ENCODE data around the gene SPACA7.

DNA sequence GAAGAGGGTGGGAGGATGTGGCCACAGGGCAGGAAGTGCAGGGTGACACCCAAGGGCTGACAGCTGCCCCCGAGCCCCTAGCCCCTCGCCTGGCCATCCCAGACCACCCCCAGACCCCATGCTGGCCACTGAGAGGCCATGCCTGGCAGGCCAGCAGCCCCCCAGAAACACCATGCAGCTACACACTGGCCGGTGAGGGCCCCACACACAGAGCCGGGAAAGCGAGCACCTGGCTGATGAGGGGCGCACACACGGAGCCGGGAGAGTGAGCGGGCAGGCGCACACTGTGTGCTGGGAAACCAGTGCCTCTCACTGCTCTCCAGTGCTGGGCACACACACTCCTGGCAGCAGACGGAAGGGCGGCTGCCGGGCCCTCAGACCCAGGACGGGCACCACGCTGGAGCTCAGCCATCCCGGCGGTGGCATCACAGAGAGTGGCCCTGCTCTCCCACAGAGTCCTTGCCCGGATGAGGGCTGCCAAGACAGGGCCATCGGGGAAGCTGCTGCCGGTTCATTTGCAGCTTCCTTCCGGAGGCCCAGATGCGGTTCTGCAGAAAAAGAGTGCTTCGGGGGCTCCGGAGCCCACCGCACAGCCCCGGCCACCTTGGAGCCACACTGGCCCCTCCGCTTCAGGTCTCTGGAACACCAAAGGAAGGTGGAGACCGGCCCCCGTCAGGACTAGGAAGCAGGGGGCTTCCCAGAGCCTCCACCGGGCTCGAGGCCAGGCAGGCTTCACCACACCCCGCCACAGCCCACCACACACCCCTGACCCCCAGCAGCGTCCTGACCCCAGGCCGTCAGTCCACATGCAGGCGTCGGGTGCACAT lies 76.4 kb downstream of the SPACA7 start:
- TF ChIP-seq, protein P1, sequence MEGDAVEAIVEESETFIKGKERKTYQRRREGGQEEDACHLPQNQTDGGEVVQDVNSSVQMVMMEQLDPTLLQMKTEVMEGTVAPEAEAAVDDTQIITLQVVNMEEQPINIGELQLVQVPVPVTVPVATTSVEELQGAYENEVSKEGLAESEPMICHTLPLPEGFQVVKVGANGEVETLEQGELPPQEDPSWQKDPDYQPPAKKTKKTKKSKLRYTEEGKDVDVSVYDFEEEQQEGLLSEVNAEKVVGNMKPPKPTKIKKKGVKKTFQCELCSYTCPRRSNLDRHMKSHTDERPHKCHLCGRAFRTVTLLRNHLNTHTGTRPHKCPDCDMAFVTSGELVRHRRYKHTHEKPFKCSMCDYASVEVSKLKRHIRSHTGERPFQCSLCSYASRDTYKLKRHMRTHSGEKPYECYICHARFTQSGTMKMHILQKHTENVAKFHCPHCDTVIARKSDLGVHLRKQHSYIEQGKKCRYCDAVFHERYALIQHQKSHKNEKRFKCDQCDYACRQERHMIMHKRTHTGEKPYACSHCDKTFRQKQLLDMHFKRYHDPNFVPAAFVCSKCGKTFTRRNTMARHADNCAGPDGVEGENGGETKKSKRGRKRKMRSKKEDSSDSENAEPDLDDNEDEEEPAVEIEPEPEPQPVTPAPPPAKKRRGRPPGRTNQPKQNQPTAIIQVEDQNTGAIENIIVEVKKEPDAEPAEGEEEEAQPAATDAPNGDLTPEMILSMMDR (IDR thresholded peaks at IDR 0.05; ENCODE audit: insufficient read depth, low read length), result no peak
- TF ChIP-seq, protein P2, sequence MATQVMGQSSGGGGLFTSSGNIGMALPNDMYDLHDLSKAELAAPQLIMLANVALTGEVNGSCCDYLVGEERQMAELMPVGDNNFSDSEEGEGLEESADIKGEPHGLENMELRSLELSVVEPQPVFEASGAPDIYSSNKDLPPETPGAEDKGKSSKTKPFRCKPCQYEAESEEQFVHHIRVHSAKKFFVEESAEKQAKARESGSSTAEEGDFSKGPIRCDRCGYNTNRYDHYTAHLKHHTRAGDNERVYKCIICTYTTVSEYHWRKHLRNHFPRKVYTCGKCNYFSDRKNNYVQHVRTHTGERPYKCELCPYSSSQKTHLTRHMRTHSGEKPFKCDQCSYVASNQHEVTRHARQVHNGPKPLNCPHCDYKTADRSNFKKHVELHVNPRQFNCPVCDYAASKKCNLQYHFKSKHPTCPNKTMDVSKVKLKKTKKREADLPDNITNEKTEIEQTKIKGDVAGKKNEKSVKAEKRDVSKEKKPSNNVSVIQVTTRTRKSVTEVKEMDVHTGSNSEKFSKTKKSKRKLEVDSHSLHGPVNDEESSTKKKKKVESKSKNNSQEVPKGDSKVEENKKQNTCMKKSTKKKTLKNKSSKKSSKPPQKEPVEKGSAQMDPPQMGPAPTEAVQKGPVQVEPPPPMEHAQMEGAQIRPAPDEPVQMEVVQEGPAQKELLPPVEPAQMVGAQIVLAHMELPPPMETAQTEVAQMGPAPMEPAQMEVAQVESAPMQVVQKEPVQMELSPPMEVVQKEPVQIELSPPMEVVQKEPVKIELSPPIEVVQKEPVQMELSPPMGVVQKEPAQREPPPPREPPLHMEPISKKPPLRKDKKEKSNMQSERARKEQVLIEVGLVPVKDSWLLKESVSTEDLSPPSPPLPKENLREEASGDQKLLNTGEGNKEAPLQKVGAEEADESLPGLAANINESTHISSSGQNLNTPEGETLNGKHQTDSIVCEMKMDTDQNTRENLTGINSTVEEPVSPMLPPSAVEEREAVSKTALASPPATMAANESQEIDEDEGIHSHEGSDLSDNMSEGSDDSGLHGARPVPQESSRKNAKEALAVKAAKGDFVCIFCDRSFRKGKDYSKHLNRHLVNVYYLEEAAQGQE (IDR thresholded peaks at IDR 0.05; ENCODE audit: insufficient replicate concordance, low read depth), result no peak

Measured in HL-60 (cell line).